ENCODE data around the gene PRSS36.

DNA sequence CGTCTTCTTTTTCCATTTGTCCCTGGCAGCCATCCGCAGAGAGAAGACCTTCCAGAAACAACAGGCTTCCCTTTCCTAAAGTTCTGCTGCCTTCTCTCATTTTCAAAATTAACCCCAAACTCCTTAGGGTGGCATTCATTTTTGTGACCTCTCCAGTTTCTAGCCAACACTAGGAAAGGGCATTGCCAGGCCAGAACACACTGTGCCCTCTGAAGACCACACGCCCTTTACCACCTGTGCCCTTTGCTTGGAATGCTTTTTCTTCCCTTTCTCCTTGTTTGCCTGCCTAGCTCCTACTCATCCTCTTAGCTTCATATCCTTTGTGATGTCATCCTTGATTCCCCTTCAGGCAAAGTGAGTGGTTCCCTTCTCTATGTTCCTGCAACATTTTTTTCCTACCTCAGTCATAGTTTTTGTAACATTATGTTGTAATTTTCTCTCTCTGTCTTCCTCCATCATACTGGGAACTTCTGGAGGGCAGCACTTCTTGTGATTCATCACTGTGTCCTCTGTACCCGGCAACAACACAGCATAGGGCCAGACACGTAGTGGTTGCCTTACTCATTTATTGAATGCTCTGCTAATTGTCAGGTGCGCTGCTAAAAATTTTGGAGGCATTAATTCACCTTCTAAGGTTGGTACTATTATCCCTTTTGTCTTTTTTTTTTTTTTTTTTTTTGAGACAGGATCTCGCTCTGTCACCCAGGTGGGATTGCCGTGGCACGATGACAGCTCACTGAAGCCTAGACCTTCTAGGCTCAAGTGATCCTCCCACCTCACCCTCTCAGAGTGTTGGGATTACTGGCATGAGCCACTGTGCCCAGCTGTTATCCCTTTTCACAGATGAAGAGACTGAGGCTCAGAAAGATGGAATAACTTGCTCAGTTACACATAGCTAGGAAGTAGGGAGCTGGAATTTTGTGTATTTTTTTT, 31.4 kb downstream of the PRSS36 start:
- TF ChIP-seq ZNF292 (tag by site-specific recombination; IDR thresholded peaks at IDR 0.05; ENCODE audit: borderline replicate concordance, low read depth) (no peak), ZNF501 (tag by site-specific recombination; IDR thresholded peaks at IDR 0.05) (no peak), ZBTB21 (tag by site-specific recombination; IDR thresholded peaks at IDR 0.05) (no peak; the same call in 1 of the 2 replicates), KLF10 (tag by site-specific recombination; IDR thresholded peaks at IDR 0.05) (no peak), ZNF112 (tag by site-specific recombination; IDR thresholded peaks at IDR 0.05) (no peak), GLI4 (tag by site-specific recombination; IDR thresholded peaks at IDR 0.05) (no peak), ZNF76 (tag by site-specific recombination; IDR thresholded peaks at IDR 0.05; ENCODE audit: borderline replicate concordance, low read depth) (no peak), ZBTB20 (tag by site-specific recombination; IDR thresholded peaks at IDR 0.05) (no peak), ZNF791 (tag by site-specific recombination; IDR thresholded peaks at IDR 0.05) (no peak), ZNF248 (tag by site-specific recombination; IDR thresholded peaks at IDR 0.05) (no peak)
- TF ChIP-seq, protein P1, sequence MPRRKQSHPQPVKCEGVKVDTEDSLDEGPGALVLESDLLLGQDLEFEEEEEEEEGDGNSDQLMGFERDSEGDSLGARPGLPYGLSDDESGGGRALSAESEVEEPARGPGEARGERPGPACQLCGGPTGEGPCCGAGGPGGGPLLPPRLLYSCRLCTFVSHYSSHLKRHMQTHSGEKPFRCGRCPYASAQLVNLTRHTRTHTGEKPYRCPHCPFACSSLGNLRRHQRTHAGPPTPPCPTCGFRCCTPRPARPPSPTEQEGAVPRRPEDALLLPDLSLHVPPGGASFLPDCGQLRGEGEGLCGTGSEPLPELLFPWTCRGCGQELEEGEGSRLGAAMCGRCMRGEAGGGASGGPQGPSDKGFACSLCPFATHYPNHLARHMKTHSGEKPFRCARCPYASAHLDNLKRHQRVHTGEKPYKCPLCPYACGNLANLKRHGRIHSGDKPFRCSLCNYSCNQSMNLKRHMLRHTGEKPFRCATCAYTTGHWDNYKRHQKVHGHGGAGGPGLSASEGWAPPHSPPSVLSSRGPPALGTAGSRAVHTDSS (tag by site-specific recombination; IDR thresholded peaks at IDR 0.05), result no peak
- TF ChIP-seq, protein P2, sequence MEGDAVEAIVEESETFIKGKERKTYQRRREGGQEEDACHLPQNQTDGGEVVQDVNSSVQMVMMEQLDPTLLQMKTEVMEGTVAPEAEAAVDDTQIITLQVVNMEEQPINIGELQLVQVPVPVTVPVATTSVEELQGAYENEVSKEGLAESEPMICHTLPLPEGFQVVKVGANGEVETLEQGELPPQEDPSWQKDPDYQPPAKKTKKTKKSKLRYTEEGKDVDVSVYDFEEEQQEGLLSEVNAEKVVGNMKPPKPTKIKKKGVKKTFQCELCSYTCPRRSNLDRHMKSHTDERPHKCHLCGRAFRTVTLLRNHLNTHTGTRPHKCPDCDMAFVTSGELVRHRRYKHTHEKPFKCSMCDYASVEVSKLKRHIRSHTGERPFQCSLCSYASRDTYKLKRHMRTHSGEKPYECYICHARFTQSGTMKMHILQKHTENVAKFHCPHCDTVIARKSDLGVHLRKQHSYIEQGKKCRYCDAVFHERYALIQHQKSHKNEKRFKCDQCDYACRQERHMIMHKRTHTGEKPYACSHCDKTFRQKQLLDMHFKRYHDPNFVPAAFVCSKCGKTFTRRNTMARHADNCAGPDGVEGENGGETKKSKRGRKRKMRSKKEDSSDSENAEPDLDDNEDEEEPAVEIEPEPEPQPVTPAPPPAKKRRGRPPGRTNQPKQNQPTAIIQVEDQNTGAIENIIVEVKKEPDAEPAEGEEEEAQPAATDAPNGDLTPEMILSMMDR (tag by site-specific recombination; IDR thresholded peaks at IDR 0.05), result no peak
- TF ChIP-seq, protein P3, sequence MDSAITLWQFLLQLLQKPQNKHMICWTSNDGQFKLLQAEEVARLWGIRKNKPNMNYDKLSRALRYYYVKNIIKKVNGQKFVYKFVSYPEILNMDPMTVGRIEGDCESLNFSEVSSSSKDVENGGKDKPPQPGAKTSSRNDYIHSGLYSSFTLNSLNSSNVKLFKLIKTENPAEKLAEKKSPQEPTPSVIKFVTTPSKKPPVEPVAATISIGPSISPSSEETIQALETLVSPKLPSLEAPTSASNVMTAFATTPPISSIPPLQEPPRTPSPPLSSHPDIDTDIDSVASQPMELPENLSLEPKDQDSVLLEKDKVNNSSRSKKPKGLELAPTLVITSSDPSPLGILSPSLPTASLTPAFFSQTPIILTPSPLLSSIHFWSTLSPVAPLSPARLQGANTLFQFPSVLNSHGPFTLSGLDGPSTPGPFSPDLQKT (IDR thresholded peaks at IDR 0.05; ENCODE audit: borderline replicate concordance, low read depth, low read length), result no peak
- TF ChIP-seq, protein P4, sequence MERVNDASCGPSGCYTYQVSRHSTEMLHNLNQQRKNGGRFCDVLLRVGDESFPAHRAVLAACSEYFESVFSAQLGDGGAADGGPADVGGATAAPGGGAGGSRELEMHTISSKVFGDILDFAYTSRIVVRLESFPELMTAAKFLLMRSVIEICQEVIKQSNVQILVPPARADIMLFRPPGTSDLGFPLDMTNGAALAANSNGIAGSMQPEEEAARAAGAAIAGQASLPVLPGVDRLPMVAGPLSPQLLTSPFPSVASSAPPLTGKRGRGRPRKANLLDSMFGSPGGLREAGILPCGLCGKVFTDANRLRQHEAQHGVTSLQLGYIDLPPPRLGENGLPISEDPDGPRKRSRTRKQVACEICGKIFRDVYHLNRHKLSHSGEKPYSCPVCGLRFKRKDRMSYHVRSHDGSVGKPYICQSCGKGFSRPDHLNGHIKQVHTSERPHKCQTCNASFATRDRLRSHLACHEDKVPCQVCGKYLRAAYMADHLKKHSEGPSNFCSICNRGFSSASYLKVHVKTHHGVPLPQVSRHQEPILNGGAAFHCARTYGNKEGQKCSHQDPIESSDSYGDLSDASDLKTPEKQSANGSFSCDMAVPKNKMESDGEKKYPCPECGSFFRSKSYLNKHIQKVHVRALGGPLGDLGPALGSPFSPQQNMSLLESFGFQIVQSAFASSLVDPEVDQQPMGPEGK (tag by site-specific recombination; IDR thresholded peaks at IDR 0.05), result no peak
